Middle frontal gyrus (tissue), 1 donor: ENCODE measurements around the gene CITED4.
A peak's percentile ranks its signal among the peaks of the same experiment; 100 is the strongest.

ENCODE experiments used
- DNase-seq: peaks from one replicate; pipeline ENCODE4 v3.0.0-alpha.2; 2015; ENCODE audit warnings: low spot score; ENCODE audit errors: extremely low spot score

Gene CITED4

GRCh38 chr1:40834968-40835545 is 27.1 kb downstream of the CITED4 start:
- no peak for DNase-seq

- DNase-seq, result no peak
Measured at GRCh38 chr1:40833979-40834378, 28.2 kb downstream of the CITED4 start.

GRCh38 chr1:40831001-40831732 is 31.0 kb downstream of the CITED4 start:
- no peak for DNase-seq

GRCh38 chr1:40830419-40830943 is 31.7 kb downstream of the CITED4 start:
- DNase-seq, result no peak

GRCh38 chr1:40829631-40830245 is 32.4 kb downstream of the CITED4 start:
- DNase-seq, result no peak

GRCh38 chr1:40825996-40826395 is 36.2 kb downstream of the CITED4 start:
- DNase-seq, result no peak

GRCh38 chr1:40825435-40825788 is 36.8 kb downstream of the CITED4 start:
- DNase-seq, result no peak

- no peak for DNase-seq
Measured at GRCh38 chr1:40824591-40825434, 37.4 kb downstream of the CITED4 start.

- no peak for DNase-seq
Measured at GRCh38 chr1:40823983-40824382, 38.2 kb downstream of the CITED4 start.

GRCh38 chr1:40823345-40823744 is 38.8 kb downstream of the CITED4 start:
- DNase-seq, result no peak

GRCh38 chr1:40822890-40823289 is 39.3 kb downstream of the CITED4 start:
- DNase-seq, result no peak

- DNase-seq, result peak; percentile 14
Measured at GRCh38 chr1:40820911-40821693, 41.1 kb downstream of the CITED4 start.

GRCh38 chr1:40820251-40820797 is 41.8 kb downstream of the CITED4 start:
- DNase-seq, result no peak

- DNase-seq, result no peak
Measured at GRCh38 chr1:40819101-40819500, 43.1 kb downstream of the CITED4 start.

- DNase-seq, result no peak
Measured at GRCh38 chr1:40818264-40818961, 43.8 kb downstream of the CITED4 start.

GRCh38 chr1:40817791-40818263 is 44.3 kb downstream of the CITED4 start:
- no peak for DNase-seq

- no peak for DNase-seq
Measured at GRCh38 chr1:40815420-40815819, 46.7 kb downstream of the CITED4 start.
